GM11168 (cell line): ENCODE measurements around the gene ST7L.

ENCODE experiments used
- in situ Hi-C: fragments of 300-500 bp; cut with MboI; formaldehyde crosslinking; loops from one replicate; pipeline ENCODE4 v1.12.0; 2022; ENCODE audit warnings: low sequenced_read_pairs; ENCODE audit not compliant: unreplicated experiment

The ST7L gene

DNA sequence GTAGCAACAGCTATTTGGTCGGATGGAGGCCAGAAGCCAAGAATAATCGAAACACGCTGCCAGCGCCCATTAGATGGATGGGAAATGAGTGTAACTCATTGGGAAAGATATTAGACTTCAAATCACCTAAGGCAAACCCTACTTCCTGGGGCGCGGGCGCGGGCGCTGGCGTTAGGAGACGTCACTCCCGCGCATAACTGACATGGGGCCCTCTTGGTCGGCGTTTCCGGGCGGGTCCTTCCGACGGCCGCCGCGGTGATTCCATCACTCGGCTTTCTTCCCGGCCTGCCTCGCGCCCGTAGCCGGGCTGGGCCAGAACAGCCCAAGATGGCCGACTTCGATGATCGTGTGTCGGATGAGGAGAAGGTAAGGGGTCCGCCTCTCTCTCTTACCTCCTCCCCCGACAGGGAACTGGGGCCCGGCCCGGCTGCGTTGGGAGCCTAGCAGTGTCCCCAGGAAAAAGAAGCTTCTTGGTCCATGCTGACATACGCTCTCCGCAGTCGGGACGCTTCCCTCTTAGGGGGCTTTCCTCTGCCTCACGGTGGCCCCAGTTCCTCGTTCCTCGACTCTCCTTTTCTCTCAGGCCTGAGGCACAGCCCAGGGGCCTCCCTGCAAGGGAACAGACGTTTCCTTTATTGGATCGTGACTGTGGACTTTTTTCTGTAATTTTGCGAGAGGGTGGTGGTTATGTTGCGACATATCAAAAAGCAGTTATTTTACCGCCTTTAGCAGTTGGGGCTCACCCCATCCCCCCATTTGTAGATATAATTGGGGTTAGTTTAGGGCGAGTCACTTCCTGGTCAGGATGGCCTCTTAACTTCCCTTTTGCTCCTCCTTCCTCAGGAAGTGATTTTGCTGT is 806 bp upstream of the ST7L start, which contains the start of gene CAPZA1:
CAPZA1 (plus strand) TSS at position 315 of the 859 bp plus-strand sequence; CDS start at position 328, 13 bp downstream.
- in situ Hi-C loops = loop anchor here (10.0 kb wide), 2 partner anchors 175 to 225 kb away; partner anchors contain the start of gene CTTNBP2NL

DNA sequence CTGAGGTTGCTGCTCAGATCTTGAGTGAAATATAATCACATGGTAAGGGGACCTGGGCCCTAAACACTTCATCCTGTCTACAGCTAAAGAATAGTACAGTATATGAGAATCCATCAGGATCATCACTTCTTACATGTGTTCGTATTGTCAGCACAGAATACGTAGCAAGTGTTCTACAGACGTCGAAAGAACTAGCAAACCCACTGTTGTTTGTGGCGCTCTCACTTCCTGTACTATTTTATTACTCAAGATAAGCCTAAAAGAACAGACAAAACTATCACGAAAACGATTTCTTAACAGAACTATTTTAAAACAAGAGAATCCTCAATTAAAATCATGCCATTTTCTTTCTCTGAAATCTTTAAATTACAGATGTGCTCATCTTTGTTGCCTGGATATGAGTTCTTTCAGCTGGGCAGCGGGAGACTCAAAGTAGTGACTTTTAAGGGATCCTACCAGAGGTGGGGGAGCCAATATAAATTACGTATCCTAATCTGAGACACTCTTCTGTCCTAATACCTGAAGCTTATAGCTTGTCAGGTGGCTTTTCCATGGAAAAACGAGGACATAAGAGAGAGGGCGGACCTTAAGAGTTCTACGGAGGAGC is 724 bp downstream of the ST7L start:
- in situ Hi-C loops = loop anchor here (10.0 kb wide), 2 partner anchors 177 to 223 kb away; partner anchors contain the start of gene CTTNBP2NL

DNA sequence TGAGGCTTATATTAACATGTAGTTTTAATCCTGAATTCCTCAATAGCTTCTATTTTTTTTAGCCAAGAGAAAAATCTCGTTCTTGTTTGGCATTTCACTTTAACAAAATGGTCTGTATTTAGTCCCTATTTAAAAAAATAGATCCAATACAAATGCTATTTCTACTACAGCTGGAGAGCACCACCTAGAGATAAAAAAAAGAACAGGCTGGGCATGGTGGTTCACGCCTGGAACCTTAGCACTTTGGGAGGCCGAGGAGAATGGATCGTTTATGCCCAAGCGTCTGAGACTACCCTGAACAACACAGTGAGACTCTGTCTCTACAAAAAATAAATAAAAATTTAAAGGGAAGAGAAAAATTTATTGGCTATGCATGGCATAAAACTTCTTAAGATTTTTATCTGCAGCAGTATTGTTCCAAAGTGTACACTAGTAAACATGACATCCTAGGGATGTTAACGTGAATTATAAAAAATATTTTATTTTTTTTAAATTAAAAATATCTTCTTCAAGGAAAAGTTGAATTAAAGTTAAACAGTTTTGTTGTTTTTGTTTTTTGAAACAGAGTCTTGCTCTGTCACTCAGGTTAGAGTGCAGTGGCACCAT is 4.4 kb downstream of the ST7L start:
- in situ Hi-C loops = loop anchor here (10.0 kb wide), 2 partner anchors 180 to 220 kb away; partner anchors contain the start of gene CTTNBP2NL

DNA sequence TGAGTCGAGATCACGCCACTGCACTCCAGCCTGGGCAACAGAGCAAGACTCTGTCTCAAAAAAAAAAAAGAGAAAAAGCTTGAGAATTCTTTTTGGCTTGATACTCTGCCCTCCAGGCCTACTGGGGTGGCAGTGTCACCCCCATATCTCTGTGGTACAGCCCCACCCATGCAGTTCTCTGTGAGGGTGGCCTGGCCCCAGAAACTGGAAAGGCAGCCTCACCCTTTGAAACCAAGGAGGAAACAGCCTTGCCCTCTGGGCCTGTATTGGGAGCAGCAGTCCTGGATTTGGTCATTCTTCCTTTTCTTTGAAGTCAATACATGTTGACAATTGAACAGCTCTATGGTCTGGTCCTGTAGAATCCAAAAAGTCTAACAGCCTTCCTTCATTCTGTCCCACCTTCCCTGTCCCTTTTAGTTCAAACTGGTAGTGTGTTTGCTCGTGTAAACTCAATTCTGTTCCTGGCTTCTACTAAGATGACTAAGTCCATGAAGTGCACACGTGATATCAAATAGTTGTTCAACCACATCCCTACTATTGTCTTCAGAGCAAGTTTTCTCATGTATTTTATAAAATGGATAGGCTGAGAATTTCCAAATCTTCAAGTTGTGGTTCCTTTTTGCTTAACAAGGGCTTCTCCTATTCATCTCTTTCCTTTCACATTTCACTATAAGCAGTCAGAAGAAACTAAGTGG is 13.2 kb downstream of the ST7L start:
- in situ Hi-C loops = no loop called here

DNA sequence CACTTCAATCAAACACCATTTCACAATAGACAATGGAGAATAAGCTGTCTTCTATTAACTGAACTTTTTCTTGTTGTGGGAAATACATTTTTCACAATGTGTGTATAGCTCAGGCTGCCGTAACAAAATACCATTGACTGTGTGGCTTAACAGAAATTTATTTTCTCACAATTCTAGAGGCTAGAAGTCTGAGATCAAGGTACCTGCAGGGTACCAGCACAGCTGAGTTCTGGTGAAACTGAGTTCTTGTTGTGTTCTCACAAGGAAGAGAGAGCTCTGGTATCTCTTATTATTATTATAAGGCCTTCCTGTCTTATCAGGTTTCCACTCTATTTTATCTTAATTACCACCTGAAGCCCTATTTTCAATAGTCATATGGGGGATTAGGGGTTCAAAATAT is 15.4 kb downstream of the ST7L start:
- in situ Hi-C loops = no loop called here

DNA sequence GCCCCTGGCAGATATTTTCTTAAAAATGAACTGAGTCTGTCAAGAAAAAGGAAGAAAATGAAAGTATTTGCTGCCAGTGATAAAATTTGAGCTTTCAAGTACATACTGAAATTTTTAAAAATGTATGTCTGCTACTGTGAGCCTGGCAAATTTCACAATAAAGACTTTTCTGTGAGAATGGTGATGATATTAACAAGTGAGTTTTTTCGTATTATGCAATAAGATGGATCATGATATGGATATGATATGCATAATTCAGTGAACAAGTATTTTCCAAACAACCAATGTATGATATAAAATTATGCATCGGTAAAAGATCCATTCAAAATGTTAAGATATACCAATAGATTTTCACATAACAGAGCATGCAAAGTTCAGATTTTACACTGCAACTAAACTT is 15.9 kb downstream of the ST7L start:
- in situ Hi-C loops = no loop called here

DNA sequence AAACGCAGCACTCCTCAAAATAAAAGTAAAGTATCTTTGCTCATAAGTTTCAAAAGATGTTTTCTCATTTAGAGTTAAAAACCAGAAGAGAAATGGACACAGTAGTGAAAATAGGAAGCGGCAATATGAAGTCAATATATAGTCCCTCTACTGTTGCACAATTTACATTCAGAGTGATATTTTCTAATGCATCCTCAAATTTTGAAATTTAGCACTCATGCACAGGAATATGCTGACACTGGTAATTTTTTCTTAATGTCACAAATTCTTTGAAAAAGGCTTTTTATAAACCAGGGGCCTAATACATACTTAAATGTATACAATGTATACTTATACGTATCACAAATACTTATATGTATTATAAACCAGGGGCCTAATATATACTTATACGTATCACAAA is 19.5 kb downstream of the ST7L start:
- in situ Hi-C loops = no loop called here

DNA sequence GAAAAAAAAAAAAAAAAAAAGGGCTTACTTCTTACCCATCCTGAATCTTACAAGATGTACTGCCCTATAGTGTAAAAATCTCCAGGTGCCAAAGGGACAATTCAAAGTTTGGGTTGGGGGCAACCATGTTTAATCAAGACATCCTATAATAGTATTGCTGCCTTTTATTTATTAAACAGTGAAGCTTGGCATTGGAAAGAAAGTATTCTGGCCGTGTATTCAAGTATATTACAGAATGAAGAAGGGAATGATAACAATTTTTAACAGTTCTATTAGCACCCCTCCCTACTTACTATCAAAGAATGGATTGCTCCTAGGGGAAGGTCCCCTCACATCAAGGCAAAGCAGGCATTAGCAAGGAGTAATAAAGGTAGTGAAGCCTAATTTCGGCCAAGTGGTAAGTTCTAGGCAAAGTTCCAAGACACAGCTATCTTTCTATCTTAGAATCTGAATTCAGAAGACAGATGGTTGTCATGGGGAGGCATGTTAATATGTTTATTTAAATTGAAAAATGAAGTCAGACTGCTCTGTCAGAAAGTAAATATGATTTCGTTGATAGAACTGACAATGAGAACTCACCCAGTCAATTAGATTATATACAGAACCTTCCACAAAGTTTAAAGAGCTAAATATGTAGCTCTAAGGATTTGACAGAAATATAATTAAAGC is 24.6 kb downstream of the ST7L start:
- in situ Hi-C loops = no loop called here

DNA sequence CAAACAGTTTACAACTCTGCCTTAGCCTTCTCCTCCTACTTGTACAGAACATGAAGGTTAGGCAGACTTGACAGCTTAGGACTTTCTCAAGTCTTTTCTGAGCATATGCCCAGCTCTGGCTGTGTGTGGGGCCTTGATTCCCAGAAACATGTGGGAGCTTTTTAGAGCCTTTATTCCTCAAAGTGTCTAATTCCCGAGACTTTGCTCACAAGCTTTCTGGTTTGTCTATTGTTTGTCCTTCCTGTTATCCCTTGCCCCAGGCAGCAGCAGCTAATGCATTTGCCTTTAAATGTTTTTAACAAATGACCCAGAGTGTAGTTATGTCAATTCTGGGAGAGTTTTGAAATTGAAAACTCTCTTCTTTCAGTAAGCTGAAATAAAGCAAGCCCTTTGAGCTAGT is 29.2 kb downstream of the ST7L start:
- in situ Hi-C loops = no loop called here

DNA sequence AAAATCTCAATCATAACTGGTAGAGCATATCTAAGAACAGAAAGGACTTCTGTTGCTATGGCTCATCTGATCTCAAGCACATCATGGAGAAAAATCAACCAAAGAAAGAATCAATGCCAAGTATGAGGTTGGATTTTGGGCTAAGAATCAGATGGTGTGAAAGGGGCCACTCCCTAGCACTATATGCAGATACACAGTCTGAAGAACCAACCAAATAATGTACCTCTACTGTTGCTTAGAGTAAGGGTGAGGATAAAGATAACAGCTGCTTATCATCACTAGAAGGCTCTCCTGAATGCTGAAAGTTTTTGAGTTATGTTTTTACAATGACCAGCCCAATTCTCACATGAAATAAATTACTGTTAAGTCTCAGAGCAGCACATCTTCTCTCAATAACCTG is 35.6 kb downstream of the ST7L start:
- in situ Hi-C loops = no loop called here

DNA sequence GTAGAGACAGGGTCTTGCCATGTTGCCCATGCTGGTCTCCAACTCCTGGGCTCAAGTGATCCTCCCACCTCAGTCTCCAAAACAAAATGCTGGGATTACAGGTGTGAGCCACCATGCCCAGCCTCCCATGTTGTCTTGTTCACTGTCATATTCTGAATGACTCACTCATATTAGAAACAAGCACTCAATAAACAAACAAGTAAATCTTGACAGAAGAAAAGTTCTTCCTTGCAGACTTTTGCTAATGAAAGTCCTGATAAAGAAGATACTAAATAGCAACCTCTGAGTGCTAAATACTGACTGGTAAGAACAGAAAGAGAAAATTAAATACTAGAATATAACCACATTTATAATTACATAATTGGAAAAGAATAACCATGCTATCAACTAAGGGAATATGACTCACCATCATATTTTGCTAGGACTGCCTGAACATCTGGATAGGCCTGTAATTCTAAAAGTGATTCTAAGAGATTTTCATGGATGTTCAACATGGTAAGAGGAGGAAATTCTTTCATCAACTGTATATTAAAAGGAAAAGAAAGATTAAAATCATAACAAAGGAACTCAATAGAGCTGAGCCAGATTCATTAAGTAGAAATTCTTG is 37.3 kb downstream of the ST7L start:
- in situ Hi-C loops = no loop called here

GRCh38 chr1:112579801-112580510 is 39.0 kb downstream of the ST7L start:
- in situ Hi-C loops = no loop called here

DNA sequence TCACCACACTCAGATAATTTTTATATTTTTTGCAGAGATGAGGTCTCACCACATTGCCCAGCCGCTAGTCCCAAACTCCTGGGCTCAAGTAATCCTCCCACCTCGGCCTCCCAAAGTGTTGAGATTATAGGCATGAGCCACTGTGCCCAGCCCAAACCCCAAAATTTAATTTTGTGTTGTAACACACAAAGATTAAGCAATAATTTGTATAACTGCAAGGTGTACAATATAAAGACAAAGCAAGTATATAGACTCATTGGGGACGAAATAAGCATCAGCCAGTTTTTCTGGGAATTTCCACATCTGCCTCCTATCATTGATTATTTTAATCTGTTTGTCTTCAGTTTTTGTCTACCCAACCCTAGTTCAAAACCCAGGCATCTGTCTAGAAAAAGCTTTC is 42.7 kb downstream of the ST7L start:
- in situ Hi-C loops = no loop called here

DNA sequence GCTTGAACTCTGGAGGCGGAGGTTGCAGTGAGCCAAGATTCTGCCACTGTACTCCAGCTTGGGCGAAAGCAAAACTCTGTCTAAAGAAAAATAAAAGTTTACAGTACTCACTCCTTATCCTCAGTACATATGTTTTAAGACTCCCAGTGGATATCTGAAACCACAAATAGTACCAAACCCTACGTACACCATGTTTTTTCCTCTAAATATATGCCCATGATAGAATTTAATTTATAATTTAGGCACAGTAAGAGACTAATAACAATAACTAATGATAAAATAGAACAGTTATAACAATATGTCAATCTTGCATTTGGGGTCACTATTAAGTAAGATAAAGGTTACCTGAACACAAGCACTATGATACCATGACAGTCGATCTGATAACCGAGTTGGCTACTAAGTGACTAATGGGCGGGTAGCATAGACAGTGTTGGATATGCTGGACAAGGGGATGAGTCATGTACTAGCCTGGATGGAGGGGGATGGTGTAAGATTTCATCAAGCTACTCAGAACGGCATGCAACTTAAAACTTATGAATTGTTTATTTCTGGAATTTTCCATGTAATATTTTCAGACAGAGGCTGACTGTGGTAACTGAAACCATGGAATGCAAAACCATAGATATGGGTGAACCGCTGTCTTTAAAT is 43.7 kb downstream of the ST7L start:
- in situ Hi-C loops = no loop called here

DNA sequence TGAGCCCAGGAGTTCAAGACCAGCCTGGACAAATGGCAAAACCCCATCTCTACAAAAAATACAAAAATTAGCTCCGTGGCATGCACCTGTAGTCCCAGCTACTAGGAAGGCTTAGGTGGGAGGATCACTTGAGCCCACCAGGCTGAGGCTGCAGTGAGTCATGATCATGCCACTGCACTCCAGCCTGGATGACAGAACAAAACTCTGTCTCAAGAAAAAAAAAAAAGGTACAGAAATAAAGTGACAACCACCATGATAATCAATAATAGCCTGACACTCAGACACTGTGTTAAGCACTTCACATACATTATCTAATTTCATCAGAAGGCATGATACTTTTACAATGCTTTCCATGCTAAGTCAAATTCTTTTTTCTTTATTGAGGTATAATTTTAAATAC is 53.1 kb downstream of the ST7L start:
- in situ Hi-C loops = no loop called here

GRCh38 chr1:112564081-112564480 is 54.9 kb downstream of the ST7L start:
- in situ Hi-C loops = no loop called here

- in situ Hi-C loops = no loop called here
Observed at GRCh38 chr1:112563341-112563740, 55.6 kb downstream of the ST7L start.

- in situ Hi-C loops = no loop called here
Observed at GRCh38 chr1:112558634-112559033, 60.3 kb downstream of the ST7L start.
